ENCODE results near the gene NKAIN2. TPM values are rescaled to one million over a fixed set of nuclear protein-coding genes. Genes with fewer than 3 reads are reported as not detected.

The NKAIN2 gene
- polyA plus RNA-seq, 1 donor (not counting 4 experiments of a cell fraction or from before 2014, with no cell fraction given), result 0.13 TPM

DNA sequence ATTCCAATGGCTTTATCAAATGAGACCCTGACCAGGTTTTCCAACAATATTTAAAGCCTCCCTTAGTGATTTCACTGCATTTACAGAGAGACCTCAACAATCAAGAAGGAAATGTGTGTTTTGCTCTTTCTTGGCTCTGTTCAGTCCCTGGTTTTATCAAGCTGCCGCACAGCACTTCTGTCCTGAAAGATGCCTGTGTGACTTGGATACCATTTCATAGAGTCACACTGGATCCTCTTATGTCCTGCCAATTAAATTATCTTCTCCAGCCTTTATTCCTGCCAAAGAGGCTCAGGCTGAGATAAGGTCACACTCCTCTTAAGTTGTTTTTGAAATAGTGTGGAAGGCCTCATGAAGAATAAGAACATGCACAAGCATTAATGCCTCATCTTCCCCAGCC lies 961.6 kb downstream of the NKAIN2 start:
- H3K9ac ChIP-seq (ENCODE audit: control insufficient read depth, extremely low read depth, insufficient read depth, low read length), result no peak overlapping the region
- no peaks in the 10 kb centered on the region for H3K9me3 ChIP-seq (ENCODE audit: control insufficient read depth, low read depth, low read length)
- DNase-seq (ENCODE audit: low read depth, low spot score), result no peak
- H3K27me3 ChIP-seq (ENCODE audit: control insufficient read depth, extremely low read depth, insufficient read depth, low read length), result peaks cover 6% of the 10 kb centered on the region
- H3K4me2 ChIP-seq (ENCODE audit: control insufficient read depth, extremely low read depth, insufficient read depth, low read depth, low read length), result no peak overlapping the region
- H3K4me1 ChIP-seq (ENCODE audit: control insufficient read depth, extremely low read depth, insufficient read depth, low read length), result no peaks in the 10 kb centered on the region
- TF ChIP-seq, protein P1, sequence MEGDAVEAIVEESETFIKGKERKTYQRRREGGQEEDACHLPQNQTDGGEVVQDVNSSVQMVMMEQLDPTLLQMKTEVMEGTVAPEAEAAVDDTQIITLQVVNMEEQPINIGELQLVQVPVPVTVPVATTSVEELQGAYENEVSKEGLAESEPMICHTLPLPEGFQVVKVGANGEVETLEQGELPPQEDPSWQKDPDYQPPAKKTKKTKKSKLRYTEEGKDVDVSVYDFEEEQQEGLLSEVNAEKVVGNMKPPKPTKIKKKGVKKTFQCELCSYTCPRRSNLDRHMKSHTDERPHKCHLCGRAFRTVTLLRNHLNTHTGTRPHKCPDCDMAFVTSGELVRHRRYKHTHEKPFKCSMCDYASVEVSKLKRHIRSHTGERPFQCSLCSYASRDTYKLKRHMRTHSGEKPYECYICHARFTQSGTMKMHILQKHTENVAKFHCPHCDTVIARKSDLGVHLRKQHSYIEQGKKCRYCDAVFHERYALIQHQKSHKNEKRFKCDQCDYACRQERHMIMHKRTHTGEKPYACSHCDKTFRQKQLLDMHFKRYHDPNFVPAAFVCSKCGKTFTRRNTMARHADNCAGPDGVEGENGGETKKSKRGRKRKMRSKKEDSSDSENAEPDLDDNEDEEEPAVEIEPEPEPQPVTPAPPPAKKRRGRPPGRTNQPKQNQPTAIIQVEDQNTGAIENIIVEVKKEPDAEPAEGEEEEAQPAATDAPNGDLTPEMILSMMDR (optimal IDR thresholded peaks at IDR 0.05 in 1 of 3, IDR thresholded peaks at IDR 0.05 in 1 of 3, conservative IDR thresholded peaks at IDR 0.05 in 1 of 3; ENCODE audit: extremely low read depth in 1 of 3, insufficient read depth in 2 of 3, low read length in 3 of 3), result no peak
- TF ChIP-seq EZH2 (IDR thresholded peaks at IDR 0.05; ENCODE audit: low read length), result no peak
- no peaks in the 10 kb centered on the region for H3K36me3 ChIP-seq (ENCODE audit: control insufficient read depth in 2 of 2, extremely low read depth in 1 of 2, insufficient read depth in 2 of 2, low read length in 2 of 2)
- no peaks in the 10 kb centered on the region for H3K9me1 ChIP-seq (ENCODE audit: control insufficient read depth, extremely low read depth, insufficient read depth, low read length)
- dilution Hi-C loops (cut with MboI; ENCODE audit: extremely low pct_ligation_motif_present, low sequenced_read_pairs), result no loop called here
- FAIRE-seq, result no peak
- no peak overlapping the region for H2AFZ ChIP-seq (ENCODE audit: control insufficient read depth, low read length)
- no peaks in the 10 kb centered on the region for H4K20me1 ChIP-seq (ENCODE audit: control insufficient read depth, extremely low read depth, insufficient read depth, low read length)
- H3K27ac ChIP-seq (ENCODE audit: control insufficient read depth, insufficient read depth, low read length), result no peak overlapping the region
- H3K4me3 ChIP-seq (ENCODE audit: control insufficient read depth in 2 of 3, extremely low read depth in 1 of 3, insufficient read depth in 2 of 3, low read depth in 1 of 3, low read length in 3 of 3), result no peak overlapping the region
- no peaks in the 10 kb centered on the region for H3K79me2 ChIP-seq (ENCODE audit: control insufficient read depth, insufficient read depth, low read length)

DNA sequence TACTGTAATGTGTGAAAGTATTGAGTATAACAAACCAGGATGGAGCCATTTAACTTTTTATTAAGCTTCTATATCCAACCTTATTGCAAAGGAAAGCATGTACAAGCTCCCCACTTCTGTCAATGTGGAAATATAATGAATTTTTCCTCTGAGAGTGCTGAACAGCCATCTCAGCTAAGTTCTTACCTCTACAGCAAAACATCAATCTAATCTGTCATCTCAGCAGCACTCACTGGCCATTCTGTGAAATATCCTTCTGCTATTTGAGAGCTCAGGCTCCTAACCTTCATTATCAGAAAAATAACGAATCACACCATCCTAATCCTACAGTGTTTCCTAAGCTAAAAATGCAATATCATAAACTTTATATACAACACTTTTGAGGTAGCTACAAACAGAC lies 964.6 kb downstream of the NKAIN2 start:
- no peaks in the 10 kb centered on the region for H4K20me1 ChIP-seq (ENCODE audit: control insufficient read depth, extremely low read depth, insufficient read depth, low read length)
- no peaks in the 10 kb centered on the region for H3K9me1 ChIP-seq (ENCODE audit: control insufficient read depth, extremely low read depth, insufficient read depth, low read length)
- DNase-seq (ENCODE audit: low read depth, low spot score) (no peak), FAIRE-seq (no peak)
- H3K9ac ChIP-seq (ENCODE audit: control insufficient read depth, extremely low read depth, insufficient read depth, low read length), result no peak overlapping the region
- no peaks in the 10 kb centered on the region for H3K4me1 ChIP-seq (ENCODE audit: control insufficient read depth, extremely low read depth, insufficient read depth, low read length)
- dilution Hi-C loops (cut with MboI; ENCODE audit: extremely low pct_ligation_motif_present, low sequenced_read_pairs), result no loop called here
- peaks cover 14% of the 10 kb centered on the region for H3K27me3 ChIP-seq (ENCODE audit: control insufficient read depth, extremely low read depth, insufficient read depth, low read length)
- no peaks in the 10 kb centered on the region for H3K79me2 ChIP-seq (ENCODE audit: control insufficient read depth, insufficient read depth, low read length)
- no peak overlapping the region for H3K27ac ChIP-seq (ENCODE audit: control insufficient read depth, insufficient read depth, low read length)
- no peak overlapping the region for H2AFZ ChIP-seq (ENCODE audit: control insufficient read depth, low read length)
- no peak overlapping the region for H3K4me3 ChIP-seq (ENCODE audit: control insufficient read depth in 2 of 3, extremely low read depth in 1 of 3, insufficient read depth in 2 of 3, low read depth in 1 of 3, low read length in 3 of 3)
- TF ChIP-seq, protein P1 (optimal IDR thresholded peaks at IDR 0.05 in 1 of 3, IDR thresholded peaks at IDR 0.05 in 1 of 3, conservative IDR thresholded peaks at IDR 0.05 in 1 of 3; ENCODE audit: extremely low read depth in 1 of 3, insufficient read depth in 2 of 3, low read length in 3 of 3), result no peak
- TF ChIP-seq EZH2 (IDR thresholded peaks at IDR 0.05; ENCODE audit: low read length), result no peak
- no peaks in the 10 kb centered on the region for H3K9me3 ChIP-seq (ENCODE audit: control insufficient read depth, low read depth, low read length)
- H3K4me2 ChIP-seq (ENCODE audit: control insufficient read depth, extremely low read depth, insufficient read depth, low read depth, low read length), result no peak overlapping the region
- no peaks in the 10 kb centered on the region for H3K36me3 ChIP-seq (ENCODE audit: control insufficient read depth in 2 of 2, extremely low read depth in 1 of 2, insufficient read depth in 2 of 2, low read length in 2 of 2)
